ENCODE data around the gene SLC27A5. TPM values are rescaled to one million over a fixed set of nuclear protein-coding genes. Genes with fewer than 3 reads are reported as not detected.

The SLC27A5 gene
- total and polyA plus RNA-seq, 2 experiments from 2014 or later: 16.2 to 35.5 TPM

DNA sequence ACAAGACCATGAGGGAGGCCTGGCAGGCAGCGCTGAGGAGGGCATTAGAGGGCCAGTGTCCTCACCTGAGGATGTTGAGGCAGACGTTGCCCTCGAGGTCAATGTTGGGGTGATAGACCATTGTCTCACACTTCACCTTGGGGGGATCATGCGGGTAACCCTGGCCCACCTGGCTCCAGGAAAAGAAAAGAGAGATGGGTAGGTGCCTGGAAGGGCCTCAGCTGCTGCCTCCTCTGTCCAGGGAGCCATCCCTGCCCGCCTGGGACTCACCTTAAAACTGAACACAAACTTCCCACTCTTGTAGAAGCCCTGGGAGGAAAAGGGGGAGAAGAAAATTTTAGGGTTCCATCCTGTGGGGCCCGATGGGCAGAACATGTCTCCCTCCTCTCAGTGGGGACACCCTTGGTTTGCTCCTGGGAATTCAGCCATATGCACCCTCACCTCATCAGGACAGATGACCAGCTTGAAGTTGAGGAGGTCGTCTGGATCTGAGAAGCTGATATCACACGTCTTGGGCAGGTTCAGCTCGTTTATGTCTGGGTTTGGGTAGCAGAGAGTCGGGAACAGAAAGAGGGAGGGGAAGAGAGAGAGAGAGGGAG, 44.9 kb upstream of the SLC27A5 start (continued):
- TF ChIP-seq, protein P1, sequence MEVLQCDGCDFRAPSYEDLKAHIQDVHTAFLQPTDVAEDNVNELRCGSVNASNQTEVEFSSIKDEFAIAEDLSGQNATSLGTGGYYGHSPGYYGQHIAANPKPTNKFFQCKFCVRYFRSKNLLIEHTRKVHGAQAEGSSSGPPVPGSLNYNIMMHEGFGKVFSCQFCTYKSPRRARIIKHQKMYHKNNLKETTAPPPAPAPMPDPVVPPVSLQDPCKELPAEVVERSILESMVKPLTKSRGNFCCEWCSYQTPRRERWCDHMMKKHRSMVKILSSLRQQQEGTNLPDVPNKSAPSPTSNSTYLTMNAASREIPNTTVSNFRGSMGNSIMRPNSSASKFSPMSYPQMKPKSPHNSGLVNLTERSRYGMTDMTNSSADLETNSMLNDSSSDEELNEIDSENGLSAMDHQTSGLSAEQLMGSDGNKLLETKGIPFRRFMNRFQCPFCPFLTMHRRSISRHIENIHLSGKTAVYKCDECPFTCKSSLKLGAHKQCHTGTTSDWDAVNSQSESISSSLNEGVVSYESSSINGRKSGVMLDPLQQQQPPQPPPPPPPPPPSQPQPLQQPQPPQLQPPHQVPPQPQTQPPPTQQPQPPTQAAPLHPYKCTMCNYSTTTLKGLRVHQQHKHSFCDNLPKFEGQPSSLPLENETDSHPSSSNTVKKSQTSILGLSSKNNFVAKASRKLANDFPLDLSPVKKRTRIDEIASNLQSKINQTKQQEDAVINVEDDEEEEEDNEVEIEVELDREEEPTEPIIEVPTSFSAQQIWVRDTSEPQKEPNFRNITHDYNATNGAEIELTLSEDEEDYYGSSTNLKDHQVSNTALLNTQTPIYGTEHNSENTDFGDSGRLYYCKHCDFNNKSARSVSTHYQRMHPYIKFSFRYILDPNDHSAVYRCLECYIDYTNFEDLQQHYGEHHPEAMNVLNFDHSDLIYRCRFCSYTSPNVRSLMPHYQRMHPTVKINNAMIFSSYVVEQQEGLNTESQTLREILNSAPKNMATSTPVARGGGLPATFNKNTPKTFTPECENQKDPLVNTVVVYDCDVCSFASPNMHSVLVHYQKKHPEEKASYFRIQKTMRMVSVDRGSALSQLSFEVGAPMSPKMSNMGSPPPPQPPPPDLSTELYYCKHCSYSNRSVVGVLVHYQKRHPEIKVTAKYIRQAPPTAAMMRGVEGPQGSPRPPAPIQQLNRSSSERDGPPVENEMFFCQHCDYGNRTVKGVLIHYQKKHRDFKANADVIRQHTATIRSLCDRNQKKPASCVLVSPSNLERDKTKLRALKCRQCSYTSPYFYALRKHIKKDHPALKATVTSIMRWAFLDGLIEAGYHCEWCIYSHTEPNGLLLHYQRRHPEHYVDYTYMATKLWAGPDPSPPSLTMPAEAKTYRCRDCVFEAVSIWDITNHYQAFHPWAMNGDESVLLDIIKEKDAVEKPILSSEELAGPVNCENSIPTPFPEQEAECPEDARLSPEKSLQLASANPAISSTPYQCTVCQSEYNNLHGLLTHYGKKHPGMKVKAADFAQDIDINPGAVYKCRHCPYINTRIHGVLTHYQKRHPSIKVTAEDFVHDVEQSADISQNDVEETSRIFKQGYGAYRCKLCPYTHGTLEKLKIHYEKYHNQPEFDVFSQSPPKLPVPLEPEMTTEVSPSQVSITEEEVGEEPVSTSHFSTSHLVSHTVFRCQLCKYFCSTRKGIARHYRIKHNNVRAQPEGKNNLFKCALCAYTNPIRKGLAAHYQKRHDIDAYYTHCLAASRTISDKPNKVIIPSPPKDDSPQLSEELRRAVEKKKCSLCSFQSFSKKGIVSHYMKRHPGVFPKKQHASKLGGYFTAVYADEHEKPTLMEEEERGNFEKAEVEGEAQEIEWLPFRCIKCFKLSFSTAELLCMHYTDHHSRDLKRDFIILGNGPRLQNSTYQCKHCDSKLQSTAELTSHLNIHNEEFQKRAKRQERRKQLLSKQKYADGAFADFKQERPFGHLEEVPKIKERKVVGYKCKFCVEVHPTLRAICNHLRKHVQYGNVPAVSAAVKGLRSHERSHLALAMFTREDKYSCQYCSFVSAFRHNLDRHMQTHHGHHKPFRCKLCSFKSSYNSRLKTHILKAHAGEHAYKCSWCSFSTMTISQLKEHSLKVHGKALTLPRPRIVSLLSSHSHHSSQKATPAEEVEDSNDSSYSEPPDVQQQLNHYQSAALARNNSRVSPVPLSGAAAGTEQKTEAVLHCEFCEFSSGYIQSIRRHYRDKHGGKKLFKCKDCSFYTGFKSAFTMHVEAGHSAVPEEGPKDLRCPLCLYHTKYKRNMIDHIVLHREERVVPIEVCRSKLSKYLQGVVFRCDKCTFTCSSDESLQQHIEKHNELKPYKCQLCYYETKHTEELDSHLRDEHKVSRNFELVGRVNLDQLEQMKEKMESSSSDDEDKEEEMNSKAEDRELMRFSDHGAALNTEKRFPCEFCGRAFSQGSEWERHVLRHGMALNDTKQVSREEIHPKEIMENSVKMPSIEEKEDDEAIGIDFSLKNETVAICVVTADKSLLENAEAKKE (CRISPR knock-in tag; IDR thresholded peaks at IDR 0.05): no peak

DNA sequence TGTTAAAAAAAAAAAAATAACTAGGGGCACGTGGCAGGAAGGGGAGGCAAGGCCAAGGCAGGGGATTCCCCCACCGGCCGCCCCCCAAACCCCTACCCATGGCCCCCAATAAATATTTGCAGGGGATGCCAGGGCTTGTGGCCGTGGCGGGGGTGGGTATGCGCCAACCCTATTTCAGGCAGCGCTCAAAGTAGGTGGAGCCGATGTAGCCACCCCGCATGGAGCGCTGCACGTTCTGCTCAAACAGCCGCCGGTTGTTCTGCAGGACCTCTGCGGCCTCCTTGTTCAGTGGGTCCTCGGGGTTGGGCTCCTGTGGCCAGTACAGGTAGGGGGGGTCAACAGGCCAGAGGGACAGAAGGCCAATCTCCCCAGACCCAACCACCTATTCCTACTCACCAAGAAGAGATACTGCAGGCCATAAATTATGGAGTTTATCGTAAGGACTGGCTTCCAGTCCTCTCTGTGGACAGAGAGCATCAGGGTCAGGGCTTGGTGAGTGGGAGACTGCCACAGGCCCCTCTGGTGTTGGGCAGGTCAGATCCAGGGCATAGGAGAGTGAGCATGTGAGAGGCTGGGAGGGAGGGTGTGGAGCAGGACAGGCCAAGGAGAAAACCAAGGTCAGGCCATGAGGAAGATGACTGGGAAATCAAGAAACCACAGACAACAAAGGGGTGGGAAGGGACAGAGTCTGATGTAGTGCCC, 44.3 kb upstream of the SLC27A5 start:
- peaks cover 42% of the 10 kb centered on the region for H3K4me1 Mint-ChIP-seq
- ATAC-seq (no peak), DNase-seq (ENCODE audit: low spot score) (no peak)
- H3K27ac Mint-ChIP-seq: peak overlapping the region; percentile 72; the same call in 1 of the 2 replicates
- Histone ChIP-seq H3K36me3 (ENCODE audit: insufficient read depth) (peaks cover 12% of the 10 kb centered on the region), H3K4me1 (ENCODE audit: insufficient read depth) (peaks cover 23% of the 10 kb centered on the region), H3K4me2 (0 out of 2 replicates have a peak overlapping the region, but pooled peaks have one; percentile 81), H4K20me1 (replicated peaks; ENCODE audit: insufficient read depth) (no peaks in the 10 kb centered on the region; the same call in 1 of the 2 replicates), H3K27me3 (ENCODE audit: insufficient read depth) (peaks cover 14% of the 10 kb centered on the region), H3K9me2 (ENCODE audit: insufficient read depth) (peaks cover 5% of the 10 kb centered on the region; the same call in 1 of the 2 replicates), H3K79me2 (replicated peaks; ENCODE audit: insufficient read depth) (peaks cover 20% of the 10 kb centered on the region), H2AFZ (no peak overlapping the region), H3K27ac (ENCODE audit: low read depth) (peak overlapping the region; percentile 97; the same call in 1 of the 2 replicates), H3K4me3 (no peak overlapping the region; the same call in 1 of the 2 replicates), H3F3A (replicated peaks; ENCODE audit: low read depth) (peaks cover 64% of the 10 kb centered on the region)
- peaks cover 8% of the 10 kb centered on the region; the same call in 2 of the 3 replicates for H3K9me3 Mint-ChIP-seq
- peaks cover 60% of the 10 kb centered on the region for H3K36me3 Mint-ChIP-seq (ENCODE audit: low read depth)
- peaks cover 49% of the 10 kb centered on the region for H3K27me3 Mint-ChIP-seq (ENCODE audit: insufficient read depth, low read depth, poor library complexity)
- peak overlapping the region; percentile 97 for H3K4me3 Mint-ChIP-seq
- TF ChIP-seq POLR2AphosphoS5 (IDR thresholded peaks at IDR 0.05; ENCODE audit: low read depth) (no peak), JUNB (IDR thresholded peaks at IDR 0.05; ENCODE audit: unreplicated experiment) (no peak), EZH2 (IDR thresholded peaks at IDR 0.05; ENCODE audit: low read depth, unreplicated experiment) (no peak)
- TF ChIP-seq, protein P1 (CRISPR knock-in tag; IDR thresholded peaks at IDR 0.05): no peak
- TF ChIP-seq, protein P2, sequence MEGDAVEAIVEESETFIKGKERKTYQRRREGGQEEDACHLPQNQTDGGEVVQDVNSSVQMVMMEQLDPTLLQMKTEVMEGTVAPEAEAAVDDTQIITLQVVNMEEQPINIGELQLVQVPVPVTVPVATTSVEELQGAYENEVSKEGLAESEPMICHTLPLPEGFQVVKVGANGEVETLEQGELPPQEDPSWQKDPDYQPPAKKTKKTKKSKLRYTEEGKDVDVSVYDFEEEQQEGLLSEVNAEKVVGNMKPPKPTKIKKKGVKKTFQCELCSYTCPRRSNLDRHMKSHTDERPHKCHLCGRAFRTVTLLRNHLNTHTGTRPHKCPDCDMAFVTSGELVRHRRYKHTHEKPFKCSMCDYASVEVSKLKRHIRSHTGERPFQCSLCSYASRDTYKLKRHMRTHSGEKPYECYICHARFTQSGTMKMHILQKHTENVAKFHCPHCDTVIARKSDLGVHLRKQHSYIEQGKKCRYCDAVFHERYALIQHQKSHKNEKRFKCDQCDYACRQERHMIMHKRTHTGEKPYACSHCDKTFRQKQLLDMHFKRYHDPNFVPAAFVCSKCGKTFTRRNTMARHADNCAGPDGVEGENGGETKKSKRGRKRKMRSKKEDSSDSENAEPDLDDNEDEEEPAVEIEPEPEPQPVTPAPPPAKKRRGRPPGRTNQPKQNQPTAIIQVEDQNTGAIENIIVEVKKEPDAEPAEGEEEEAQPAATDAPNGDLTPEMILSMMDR (conservative IDR thresholded peaks at IDR 0.05; ENCODE audit: low read depth in 2 of 2): no peak

Measured in GM23338 (cell line).